Mucosa of descending colon (tissue), 3 donors: ENCODE data around the gene TTI1. TPM values are rescaled to one million over a fixed set of nuclear protein-coding genes. Genes with fewer than 3 reads are reported as not detected.

ENCODE experiments used
- ATAC-seq: fragments of 200-7000 bp; cut with Tn5 transposase; one replicate; pipeline ENCODE4 v1.9.1; 2020; ENCODE audit warnings: mild to moderate bottlenecking, moderate library complexity
- DNase-seq, 3 donors: peaks; one replicate each; pipeline ENCODE4 v3.0.0-alpha.2; 2020
- H3K36me3 ChIP-seq: fragments of 200-600 bp; one replicate; pipeline ENCODE4 v1.8.0; 2021; ENCODE audit warnings: low read depth, mild to moderate bottlenecking
- H3K4me1 ChIP-seq: fragments of 200-600 bp; one replicate; pipeline ENCODE4 v1.8.0; 2021; ENCODE audit warnings: low read depth, mild to moderate bottlenecking
- H3K4me3 ChIP-seq: fragments of 200-600 bp; one replicate; pipeline ENCODE4 v1.8.0; 2021; ENCODE audit warnings: mild to moderate bottlenecking
- H3K9me3 ChIP-seq: fragments of 200-600 bp; one replicate; pipeline ENCODE4 v1.8.0; 2021; ENCODE audit warnings: mild to moderate bottlenecking
- intact Hi-C, 2 donors: fragments of 100-400 bp; cut with DNase I in 1 of 2; cut with micrococcal nuclease in 1 of 2; formaldehyde crosslinking; loops; one replicate each; pipeline versions ENCODE4 v1.11.0 to v1.11.1; 2022; cut with DNase I, micrococcal nuclease
- total RNA-seq, 3 donors: library from RNA; stranded (reverse); fragmentation: NEBNext Ultra II Directional in 2 of 3; extraction: Animal tissue kit (Norgen Biotek cat#: 25700) in 2 of 3; gene quantifications; one replicate each; pipeline versions ENCODE4 v1.2.1 to v1.2.4, GENCODE V29; 2021 to 2023
- TF ChIP-seq, protein P1 (sequence below): fragments of 200-600 bp; IDR thresholded peaks from one replicate; pipeline ENCODE4 v1.8.0; 2022; ENCODE audit warnings: antibody characterized with exemption, mild to moderate bottlenecking
- donor health status: DM: no; HTN: no; CAD: no; lungs with moderate emphysema.
- donor health status: DM: no; HTN: no; CAD: no.
- donor health status: DM: no; HTN: yes; CAD: no.

The TTI1 gene
- total RNA-seq, 3 donors from 2014 or later = 13.4 to 16.4 (median 14.0) TPM

DNA sequence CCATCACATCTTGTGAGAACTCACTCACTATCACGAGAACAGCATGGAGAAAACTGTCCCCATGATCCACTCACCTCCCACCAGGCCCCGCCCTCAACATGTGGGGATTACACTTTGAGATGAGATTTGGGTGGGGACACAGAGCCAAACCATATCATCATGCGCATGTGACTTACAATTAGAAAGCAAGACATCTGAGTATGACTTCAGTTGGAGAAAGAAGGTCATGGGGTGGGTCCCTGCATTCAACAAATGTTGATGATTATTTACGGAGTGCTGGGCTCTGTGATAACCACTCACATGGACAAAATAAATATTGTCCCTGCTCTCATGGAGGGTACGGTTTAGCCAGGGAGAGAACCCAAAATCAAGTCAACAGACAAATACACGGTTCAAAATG, 92.4 kb downstream of the TTI1 start:
- TF ChIP-seq, protein P1, sequence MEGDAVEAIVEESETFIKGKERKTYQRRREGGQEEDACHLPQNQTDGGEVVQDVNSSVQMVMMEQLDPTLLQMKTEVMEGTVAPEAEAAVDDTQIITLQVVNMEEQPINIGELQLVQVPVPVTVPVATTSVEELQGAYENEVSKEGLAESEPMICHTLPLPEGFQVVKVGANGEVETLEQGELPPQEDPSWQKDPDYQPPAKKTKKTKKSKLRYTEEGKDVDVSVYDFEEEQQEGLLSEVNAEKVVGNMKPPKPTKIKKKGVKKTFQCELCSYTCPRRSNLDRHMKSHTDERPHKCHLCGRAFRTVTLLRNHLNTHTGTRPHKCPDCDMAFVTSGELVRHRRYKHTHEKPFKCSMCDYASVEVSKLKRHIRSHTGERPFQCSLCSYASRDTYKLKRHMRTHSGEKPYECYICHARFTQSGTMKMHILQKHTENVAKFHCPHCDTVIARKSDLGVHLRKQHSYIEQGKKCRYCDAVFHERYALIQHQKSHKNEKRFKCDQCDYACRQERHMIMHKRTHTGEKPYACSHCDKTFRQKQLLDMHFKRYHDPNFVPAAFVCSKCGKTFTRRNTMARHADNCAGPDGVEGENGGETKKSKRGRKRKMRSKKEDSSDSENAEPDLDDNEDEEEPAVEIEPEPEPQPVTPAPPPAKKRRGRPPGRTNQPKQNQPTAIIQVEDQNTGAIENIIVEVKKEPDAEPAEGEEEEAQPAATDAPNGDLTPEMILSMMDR = no peak
- Histone ChIP-seq H3K36me3 (no peaks in the 10 kb centered on the region), H3K4me3 (no peak overlapping the region), H3K9me3 (no peaks in the 10 kb centered on the region), H3K4me1 (no peaks in the 10 kb centered on the region)
- intact Hi-C loops = no loop called here
- ATAC-seq = no peak
- DNase-seq = no peak

DNA sequence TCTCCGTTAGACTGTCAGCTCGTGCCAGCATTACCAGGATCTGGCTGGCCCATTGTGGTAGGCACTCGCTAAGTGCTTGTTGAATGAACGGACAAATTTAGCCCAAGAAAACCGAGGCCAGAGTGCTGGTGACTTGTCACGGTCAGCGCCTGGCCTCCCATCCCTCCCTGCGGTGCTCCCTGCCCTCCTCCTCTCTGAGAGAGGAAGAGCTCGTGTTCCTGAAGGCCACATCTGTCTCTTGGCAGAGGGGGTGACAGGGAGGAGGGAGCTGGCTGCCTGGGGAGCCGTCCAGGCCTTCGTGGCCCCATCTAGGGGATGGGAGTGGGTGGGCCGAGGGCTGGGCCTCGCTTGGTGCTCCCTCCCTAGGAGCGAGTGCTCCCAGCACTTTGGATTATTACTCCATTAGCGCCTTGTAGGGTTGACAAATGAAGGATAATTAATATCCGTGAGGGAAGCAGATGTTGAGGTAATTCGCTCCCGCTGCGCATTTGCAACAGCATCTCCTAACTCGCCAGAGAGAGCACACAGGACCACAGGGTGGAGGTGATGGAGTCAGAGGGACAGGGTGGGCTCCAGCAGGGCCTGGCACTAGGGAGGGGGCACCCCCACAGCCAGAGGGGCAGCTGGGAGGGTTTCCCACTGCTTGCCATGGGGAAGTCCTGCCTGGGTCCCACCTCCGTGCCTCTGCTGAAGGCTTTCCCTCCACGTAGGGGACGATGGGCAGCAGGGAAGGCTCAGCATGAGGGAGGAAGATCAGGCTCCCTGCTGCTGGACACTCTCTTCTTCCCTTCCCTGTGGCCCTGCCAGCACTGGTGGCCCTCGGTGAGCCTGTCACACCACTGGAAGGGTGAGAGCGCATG, 93.3 kb downstream of the TTI1 start:
- H3K4me3 ChIP-seq = no peak overlapping the region
- H3K4me1 ChIP-seq = no peaks in the 10 kb centered on the region
- DNase-seq (no peak), ATAC-seq (no peak)
- TF ChIP-seq, protein P1 = no peak
- no peaks in the 10 kb centered on the region for H3K9me3 ChIP-seq
- H3K36me3 ChIP-seq = no peaks in the 10 kb centered on the region
- intact Hi-C loops = no loop called here

DNA sequence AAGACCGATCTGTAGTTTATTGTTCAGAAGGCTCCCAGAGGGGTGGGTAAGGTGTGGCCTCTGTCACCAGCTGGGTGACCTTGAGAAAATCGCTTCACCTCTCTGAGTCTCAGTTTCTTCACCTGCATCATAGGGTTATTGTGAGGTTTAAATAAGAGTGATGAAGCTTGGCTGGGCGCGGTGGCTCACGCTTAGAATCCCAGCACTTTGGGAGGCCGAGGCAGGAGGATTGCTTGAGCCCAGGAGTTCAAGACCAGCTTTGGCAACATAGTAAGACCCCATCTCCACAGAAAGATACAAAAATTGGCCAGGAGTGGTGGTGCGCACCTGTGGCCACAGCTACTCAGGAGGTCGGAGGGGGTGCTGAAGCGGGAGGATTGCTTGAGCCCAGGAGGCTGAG, 94.3 kb downstream of the TTI1 start:
- Histone ChIP-seq H3K9me3 (no peaks in the 10 kb centered on the region), H3K4me3 (no peak overlapping the region), H3K36me3 (no peaks in the 10 kb centered on the region), H3K4me1 (no peaks in the 10 kb centered on the region)
- ATAC-seq = no peak
- TF ChIP-seq, protein P1 = no peak
- no peak for DNase-seq
- intact Hi-C loops = no loop called here

DNA sequence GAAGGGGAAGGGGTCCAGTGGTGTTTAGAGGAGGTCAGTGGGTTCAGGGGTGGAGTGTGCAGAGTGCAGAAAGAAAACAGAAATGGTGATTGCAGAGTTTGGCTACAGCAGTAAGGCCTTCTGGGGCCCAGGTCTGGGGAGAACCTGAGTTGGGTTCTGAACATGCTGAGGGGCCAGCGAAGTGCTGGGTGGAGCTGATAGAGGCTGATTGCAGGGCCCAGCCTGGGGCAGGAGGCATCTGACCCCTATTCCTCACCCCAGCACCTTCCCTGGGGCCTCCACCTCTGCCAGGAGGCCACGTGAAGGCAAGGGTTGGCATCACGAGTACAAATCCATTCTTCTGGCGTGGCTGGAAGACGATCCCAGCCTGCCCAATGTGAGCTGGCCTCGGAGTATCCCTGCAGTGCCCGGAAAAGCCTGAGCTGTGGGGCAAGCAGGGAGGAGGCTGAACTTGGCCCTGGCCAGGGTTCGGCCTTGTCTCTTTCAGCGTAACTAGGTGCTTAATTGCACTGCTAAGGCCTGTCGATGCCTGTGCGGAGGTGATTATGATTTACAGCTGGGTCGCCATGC, 95.0 kb downstream of the TTI1 start:
- no peak for DNase-seq
- no peak overlapping the region for H3K4me3 ChIP-seq
- TF ChIP-seq, protein P1 = no peak
- H3K4me1 ChIP-seq = no peaks in the 10 kb centered on the region
- H3K36me3 ChIP-seq = no peaks in the 10 kb centered on the region
- ATAC-seq = no peak
- H3K9me3 ChIP-seq = no peaks in the 10 kb centered on the region
- intact Hi-C loops = no loop called here

DNA sequence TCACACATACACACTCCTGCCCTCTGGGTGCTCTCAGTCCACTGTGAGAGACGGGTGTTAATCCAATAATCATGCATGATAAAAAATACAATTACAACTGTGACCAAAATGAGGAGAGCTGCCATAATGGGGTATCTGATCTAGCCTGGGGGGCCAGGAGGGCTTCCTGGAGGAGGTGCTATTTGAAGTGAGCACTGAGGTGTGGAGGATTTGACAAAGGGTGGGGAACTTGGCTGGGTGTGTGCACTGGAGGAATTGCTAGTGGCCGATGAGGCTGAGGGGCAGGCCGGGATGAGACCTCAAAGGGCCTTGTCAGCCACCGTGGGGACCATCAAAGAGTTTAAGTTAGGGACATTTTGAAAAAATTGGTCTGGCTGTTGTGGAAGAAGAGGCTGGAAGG, 95.6 kb downstream of the TTI1 start:
- TF ChIP-seq, protein P1 = no peak
- H3K9me3 ChIP-seq = no peaks in the 10 kb centered on the region
- no peaks in the 10 kb centered on the region for H3K36me3 ChIP-seq
- intact Hi-C loops = no loop called here
- H3K4me3 ChIP-seq = no peak overlapping the region
- no peak for DNase-seq
- no peaks in the 10 kb centered on the region for H3K4me1 ChIP-seq
- ATAC-seq = no peak
